A673 (cell line): Measurements from ENCODE around the gene IFIT3.

Experiments used
- CTCF ChIP-seq: fragments of 300-800, 200-600 bp; sonication (generic); conservative IDR thresholded peaks from 2 replicates; pipeline ENCODE4 v1.5.1; 2017; ENCODE audit warnings: low read depth, mild to moderate bottlenecking, antibody characterized with exemption, low read length, moderate library complexity, mixed read lengths
- EZH2 ChIP-seq: fragments of 200-600 bp; sonication (generic); IDR thresholded peaks from 2 replicates; pipeline ENCODE4 v1.6.1; 2017; ENCODE audit warnings: borderline replicate concordance, low read depth, mild to moderate bottlenecking, mixed read lengths, antibody characterized with exemption, low read length; ENCODE audit not compliant: poor library complexity, severe bottlenecking

GRCh38 chr10:89369156-89370105 lies 41.6 kb downstream of the IFIT3 start:
- peak; percentile 82 for TF ChIP-seq CTCF
- TF ChIP-seq EZH2: no peak
